Glomerular endothelial cell (primary cell): Measurements from ENCODE around the gene SCNN1G. TPM values are rescaled to one million over a fixed set of nuclear protein-coding genes. Genes with fewer than 3 reads are reported as not detected.

Experiments used
- DNase-seq: peaks from one replicate; pipeline ENCODE4 v3.0.0-alpha.2; 2011; ENCODE audit warnings: low read depth, low spot score; ENCODE audit errors: extremely low read depth
- total RNA-seq: library from RNA; depleted of rRNA; stranded (reverse); fragments of >200 nt; gene quantifications from 2 replicates; pipeline ENCODE4 v1.2.3, GENCODE V29; 2015

SCNN1G gene
- total RNA-seq, 1 donor from 2014 or later: not detected

DNA sequence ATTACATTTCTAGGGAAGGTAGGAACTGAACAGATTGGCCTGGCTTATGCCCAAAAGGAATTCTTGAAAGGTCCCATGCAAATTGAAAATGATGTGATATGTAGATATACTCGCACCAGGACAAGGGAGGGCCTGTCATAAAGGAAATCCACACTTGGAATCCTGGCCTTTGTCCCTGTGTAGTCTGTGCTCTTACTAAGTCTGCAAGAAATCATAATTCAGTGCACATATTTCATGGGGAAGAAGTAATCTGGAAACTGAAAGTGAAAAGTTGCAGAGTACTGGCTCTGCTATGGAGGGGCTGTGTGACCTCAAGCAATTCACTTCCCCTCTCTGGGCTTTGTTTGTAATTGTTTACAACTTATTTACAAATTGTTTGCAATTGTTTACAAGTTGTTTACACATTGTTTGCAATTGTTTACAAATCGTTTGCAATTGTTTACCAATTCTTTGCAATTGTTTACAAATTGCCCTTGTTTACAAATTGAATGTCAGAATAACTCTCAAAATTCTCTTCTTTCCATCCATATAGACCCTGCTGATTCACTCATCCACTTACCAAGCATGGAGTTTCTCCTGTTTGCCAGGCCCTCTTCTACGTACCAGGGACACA lies 12.9 kb downstream of the SCNN1G start:
- no peak for DNase-seq

DNA sequence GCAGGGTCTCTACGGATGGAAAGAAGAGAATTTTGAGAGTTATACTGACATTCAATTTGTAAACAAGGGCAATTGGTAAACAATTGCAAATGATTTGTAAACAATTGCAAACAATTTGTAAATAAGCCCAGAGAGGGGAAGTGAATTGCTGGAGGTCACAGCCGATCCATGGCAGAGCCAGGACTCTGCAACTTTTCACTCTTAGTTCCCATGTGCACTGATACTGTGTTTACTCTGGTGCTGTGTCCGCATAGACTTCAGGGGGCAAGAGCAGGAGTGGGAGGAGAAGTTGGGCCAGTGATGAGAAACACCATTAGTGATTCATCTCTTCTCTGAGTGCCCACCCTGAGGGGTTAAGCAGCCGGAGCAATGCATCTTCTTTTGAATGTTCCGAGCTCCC lies 14.0 kb downstream of the SCNN1G start:
- no peak for DNase-seq

DNA sequence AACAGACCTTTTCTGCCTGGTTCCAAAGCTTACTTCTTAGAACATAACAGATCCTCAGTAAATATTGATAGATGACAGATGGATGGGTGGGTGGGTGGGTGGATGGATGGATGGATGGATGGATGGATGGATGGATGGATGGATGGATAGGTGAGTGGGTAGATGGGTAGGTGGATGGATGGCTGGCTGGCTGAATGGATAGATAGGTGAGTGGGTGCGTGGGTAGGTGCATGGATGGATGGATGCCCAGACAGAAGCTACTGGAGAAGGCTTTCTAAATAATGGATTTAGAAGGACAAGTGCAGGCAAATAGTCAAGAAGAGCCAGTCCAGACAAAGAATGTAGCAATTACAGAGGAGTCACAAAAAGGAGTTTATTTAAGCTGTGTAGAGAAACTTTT lies 19.6 kb downstream of the SCNN1G start:
- DNase-seq: no peak

DNA sequence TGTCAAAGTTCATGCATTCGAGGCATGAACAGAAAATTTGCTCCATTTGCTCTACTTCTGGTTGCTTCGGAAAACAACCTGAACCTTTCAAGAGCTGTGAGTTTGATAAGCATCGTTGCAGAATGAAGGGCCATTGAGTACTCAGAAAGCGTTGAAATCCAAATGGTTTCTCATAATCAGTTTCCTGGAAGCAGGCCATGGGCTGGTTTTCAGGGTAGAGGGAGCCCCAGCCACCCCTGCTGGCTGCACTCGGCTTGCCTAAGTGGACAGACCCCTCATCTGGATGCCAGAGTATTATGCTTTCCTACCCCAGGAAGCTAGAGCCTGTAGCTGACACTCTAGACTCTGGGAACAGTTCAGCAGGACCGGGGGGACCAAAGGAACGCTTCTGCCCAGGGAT lies 24.4 kb downstream of the SCNN1G start:
- DNase-seq: no peak

DNA sequence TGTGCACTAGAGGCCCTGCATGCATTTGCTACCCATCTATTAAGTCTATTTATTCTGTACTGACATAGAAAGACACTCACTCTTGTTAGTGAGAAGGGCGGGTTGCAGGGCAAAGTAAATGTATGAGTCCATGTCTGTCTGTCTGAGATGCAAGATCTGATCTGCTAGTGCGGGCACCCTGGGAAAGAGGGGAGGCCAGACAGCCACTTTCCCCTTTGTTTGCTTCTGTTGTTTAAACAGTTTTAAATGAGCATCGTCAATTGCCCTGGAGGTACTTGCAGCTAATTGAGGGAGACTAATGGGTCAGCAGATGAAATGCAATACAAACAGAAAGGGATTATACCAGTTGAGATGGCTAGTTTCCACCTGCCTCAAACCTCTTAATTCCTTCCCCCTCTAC lies 24.9 kb downstream of the SCNN1G start:
- no peak for DNase-seq

DNA sequence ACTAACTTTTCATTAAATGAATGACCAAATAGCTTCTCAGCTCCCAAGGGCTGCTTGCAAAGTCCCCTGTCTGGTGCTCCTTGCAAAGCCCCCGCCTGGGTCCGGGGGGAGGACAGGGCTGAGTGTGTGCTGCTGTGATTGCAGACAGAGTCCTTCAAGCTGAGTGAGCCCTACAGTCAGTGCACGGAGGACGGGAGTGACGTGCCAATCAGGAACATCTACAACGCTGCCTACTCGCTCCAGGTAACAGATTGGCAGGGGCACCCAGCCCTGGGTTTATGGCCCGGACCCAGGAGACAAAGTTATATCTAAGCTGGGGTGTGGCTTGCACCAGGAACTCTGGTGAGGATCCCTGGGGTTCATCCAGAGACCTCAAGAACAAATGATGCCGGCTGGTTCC lies 27.1 kb downstream of the SCNN1G start:
- DNase-seq: no peak

DNA sequence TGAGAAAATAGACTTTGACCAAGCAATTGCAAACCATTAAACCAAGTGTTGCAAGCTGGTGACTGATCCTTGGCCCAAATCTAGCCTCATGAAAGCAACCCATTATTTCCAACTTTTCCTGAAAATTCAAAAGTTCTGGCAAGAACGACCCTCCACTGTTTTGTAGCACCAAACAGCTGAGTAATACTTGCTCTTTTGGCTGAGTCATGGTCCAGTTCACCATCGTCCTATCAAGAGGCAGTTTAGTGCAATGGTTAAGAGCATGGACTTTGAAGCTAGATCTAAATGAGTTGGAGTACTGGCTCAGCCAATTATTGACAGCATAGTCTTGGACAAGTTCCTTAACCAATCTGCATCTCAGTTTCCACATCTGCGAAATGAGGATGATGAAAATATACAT lies 31.3 kb downstream of the SCNN1G start:
- DNase-seq: no peak

DNA sequence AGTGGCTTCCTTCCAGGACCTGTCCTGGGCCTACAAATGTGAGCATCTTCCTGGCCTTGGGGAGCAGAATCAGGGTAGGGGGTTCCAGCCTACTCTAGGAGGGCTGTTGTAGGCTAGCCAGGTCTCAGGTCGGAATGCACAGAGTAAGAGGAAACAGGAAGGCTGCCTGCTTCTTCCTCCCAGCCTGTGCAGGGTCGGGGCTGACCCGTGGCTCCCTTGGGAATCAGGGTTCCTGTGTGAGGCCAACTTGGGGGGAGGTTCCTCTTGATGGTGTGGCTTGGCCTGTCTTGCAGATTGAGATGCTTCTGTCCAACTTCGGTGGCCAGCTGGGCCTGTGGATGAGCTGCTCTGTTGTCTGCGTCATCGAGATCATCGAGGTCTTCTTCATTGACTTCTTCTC lies 32.3 kb downstream of the SCNN1G start:
- no peak for DNase-seq

DNA sequence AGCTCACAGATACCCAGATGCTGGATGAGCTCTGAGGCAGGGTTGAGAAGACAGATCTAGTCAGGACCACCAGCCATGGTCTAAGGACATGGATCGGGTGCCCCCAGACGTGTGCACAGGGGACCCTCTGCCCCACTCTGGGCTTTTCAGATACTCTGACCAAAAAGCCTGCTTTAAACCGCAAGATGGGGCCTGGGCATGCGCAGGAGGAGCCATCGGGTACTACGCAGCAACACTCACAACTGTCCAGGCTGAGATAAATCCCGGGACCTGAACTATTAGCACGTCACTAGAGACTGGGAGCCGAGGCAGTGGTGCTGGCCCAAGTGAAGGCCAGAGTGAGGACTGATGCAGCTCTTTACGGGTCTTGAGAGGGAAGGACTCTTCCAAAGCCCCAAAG lies 32.9 kb downstream of the SCNN1G start:
- no peak for DNase-seq

DNA sequence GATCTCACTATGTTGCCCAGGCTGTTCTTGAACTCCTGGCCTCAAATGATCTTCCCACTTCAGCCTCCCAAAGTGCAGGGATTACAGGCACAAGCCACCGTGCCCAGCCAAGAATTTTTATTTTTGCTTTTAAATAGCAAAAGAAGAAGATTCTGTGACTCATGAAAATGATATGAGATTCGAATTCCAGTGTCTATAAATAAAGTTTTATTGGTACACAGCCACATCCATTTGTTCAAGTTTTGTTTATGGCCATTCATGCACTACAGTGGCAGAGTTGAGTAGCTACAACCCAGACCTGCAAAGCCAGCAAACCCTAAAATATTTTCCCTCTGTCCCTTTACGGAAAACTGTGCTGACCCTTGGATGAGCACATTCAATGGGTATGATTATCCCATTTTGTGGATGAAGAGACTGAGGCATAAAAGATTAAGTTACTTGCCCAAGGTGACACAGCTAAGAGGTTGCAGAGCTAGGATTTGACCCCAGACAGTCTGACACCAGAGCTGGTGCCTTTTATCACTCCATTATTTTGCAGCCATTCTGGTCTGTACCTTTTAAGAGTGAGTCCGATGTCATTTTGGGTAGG lies 34.2 kb downstream of the SCNN1G start:
- DNase-seq: no peak

DNA sequence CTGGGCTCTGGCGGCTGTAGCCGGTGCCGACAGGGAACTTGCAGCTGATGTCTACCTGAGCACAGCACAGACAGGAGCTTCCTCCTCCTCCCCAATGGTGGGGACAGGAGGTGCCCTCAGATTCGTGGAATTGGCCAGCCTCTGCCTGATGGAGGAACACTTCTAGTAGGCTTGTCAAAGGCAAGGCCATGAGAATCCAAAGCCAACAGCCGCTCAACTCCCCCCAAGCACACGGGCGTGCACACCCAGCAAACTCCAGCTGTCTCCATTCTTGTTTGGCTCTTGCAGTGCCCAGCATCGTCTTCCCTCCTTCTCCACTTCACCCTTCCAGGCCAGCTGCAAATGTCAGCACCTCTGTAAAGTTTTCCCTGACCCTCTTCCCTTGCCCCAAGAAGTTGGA lies 35.1 kb downstream of the SCNN1G start:
- no peak for DNase-seq

DNA sequence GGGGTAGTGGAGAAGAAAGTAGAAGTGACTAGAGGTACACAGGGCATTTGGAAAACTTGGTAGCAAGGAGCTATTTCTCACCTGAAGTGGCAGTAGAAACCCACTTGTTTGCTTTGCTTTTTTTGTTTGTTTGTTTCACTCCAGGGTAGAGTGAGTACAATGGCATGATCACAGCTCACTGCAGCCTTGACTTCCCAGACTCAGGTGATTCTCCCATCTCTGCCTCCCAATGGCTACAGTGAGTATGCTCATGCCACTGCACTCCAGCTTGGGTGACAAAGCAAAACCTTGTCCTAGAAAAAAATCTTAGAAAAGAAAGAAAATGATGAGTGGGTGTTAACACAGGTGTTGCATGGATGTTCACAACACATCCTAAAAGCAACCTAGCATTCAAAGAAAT lies 40.4 kb downstream of the SCNN1G start:
- DNase-seq: no peak

DNA sequence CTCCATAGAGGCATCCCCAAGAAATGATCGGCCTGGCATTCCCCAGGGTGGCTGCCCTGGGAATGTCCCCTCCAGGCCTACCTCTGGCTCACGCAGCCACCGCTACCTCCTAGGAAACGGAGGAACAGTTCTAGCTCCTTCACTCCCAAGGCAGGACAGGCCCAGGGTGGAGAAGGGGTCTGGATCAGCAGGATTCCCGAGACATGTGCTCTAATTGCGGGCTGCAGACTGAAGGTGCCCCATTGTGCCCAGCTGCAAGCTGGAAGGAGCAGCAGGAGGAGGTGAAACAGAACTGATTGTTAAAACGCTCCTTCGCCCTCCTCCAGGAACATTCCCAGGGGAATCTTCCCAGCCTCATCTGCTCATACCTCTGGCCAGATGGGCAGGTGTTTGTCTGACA lies 40.8 kb downstream of the SCNN1G start:
- DNase-seq: no peak

DNA sequence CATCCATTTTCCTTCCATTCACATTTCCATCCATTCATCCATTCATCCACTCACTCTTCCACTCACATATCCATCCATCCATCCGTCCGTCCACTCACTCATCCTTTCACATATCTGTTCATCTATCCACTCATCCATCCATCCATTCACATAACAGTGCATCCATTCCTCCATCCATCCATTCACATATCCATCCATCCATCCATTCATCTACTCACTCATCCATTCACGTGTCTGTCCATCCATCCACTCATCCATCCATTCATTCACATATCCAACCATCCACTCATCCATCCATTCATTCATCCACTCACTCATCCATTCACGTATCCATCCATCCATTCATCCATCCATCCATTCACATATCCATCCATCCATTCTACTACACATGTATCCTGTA lies 42.6 kb downstream of the SCNN1G start:
- DNase-seq: no peak

DNA sequence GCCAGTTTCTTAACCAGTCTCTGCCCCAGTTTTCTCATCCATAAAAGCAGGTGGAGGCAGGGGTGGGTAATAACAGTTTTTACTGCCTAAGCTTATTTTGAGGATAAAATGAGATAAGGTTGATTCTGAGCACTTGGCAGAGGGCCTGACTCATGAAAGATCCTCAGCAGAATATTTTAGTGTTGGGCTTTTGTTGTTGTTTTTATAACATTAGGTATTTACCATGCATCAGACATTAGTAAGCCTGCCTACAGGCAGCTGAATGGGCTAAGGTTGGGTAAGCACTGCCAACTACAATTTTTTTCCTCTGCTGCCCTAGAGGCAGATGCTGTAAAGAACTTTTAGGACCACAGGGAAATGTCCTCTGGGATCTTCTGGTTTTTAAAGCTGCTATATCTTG lies 43.1 kb downstream of the SCNN1G start:
- no peak for DNase-seq

DNA sequence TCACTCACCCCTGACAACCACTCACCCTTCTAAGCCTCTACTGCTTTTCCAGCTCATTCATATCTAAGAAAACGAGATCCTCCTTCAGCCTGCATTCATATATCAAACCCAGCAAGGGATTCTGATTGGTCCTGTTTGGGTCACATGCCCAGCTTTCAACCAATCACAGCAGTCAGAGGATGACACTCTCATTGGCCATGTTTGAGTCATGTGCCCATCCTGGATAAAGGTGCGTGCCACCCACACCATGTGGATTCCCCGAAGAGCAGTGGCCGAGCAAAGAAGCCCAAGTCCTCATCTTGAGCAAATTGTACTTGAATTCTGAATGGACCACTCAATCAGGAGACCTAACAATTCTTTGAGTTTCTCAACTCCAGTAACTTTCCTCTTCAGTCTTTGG lies 45.0 kb downstream of the SCNN1G start:
- no peak for DNase-seq

DNA sequence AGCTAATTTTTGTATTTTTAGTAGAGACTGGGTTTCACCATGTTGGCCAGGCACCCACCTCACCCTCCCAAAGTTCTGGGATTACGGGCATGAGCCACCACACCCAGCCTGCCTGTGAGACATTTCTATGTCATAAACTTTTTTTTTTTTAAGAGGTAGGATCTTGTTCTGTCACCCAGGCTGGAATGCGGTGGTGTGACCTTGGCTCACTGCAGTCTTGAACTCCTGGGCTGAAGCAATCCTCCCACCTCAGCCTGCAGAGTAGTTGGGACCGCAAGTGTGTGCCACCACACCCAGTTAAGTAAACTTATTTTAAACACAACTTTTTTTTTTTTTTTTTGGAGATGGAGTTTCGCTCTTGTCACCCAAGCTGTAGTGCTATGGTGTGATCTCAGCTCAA lies 47.2 kb downstream of the SCNN1G start:
- no peak for DNase-seq

DNA sequence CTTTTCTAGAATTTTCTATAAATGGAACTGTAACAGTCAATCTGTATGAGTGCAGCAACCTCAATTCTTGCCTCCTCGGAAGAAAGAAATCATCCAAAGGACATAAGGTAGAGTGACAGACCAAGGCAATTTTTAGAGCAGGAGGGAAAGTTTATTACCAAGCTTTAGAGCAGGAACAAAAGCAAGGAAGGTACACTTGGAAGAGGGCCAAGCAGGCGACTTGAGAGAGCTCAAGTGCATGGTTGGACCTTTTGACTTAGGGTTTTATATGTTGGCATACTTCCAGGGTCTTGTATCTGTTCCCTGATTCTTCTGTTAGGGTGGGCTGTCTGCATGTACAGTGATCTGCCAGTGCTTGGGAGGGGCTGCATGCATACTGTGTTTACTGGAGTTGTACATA lies 50.3 kb downstream of the SCNN1G start:
- DNase-seq: no peak

DNA sequence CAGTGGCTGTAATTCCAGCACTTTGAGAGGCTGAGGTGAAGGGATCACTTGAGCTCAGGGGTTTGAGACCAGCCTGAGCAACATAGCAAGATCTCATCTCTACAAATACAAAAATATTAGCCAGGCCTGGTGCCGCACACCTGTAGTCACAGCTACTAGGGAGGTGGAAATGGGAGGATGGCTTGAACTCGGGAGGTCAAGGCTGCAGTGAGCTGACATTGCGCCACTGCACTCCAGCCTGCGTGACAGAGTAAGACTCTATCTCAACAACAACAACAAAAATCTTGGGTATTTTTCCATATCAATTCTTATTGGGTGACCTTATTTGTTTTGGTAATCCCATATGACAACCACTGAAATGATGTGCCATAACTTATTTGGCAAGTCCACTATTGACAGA lies 52.6 kb downstream of the SCNN1G start:
- no peak for DNase-seq

DNA sequence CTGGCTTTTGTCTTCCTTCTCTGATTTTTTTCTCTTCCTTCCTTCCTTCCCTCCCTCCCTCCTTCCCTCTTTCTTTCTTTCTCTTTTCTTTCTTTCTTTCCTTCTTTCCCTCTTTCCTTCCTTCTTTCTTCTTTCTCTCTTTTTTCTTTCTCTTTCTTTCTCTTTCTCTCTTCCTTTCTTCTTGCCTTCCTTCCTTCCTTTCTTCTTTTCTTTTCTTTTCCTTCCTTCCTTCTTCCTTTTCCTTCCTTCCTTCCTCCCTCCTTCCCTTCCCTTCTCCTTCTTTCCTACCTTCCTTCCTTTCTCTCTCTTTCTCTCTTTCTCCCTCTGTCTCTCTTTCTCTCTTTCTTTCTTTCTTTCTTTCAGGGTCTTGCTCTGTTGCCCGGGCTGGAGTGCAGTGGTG lies 54.4 kb downstream of the SCNN1G start:
- no peak for DNase-seq

DNA sequence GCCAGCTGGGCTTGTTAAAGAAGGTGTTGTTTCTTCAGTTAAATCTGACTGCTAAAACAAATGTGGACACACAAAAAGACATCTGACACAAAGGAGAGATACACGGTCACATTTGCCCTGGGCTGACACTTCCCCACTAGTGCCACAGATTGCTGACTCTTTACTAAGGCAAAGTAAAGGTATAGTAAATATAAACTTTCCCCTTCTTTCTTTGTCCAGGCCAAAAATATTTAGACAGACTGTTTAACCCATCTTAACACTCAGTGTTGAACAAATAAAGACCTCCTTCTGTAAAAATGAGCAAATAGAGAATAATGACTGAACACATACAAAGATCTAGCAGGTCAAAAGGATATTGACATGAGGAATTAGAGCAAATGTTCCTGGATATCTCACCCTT lies 58.4 kb downstream of the SCNN1G start:
- no peak for DNase-seq

DNA sequence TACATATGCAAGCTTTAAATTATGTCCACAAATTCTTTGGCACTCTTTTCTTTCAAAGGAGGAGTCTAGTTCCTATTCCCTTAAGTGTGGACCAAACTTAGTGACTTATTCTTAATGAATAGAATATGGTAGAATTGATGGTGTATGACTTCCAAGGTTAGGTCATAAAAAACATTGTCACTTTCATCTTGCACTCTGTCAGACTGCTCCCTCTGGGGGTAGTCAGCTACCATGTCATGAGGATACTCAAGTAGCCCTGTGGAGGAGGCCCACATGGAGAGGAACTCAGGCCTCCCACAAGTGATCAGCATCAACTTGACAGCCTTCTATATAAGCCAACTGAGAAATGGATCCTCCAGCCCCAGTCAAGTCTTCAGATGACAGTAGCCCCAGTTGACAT lies 61.6 kb downstream of the SCNN1G start:
- no peak for DNase-seq

DNA sequence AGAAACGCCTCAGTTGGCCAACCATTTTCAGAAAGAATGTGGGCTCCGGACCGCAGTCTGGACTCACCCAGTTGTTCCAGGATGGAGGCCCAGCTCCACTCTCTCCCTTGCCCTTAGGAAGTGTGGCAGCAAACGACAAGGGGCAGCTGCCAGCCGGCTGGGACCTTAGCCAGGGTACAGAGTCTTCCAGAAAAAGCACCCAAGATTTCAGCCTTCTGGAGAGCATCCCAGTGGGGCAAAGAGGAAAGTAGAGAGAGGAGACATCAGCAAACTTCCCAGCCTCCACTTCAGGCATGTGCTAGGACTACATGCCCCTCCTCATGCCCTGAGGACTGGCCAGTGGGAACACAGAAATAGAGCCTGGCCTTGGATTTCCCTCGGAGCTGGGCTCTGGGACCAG lies 62.7 kb downstream of the SCNN1G start:
- no peak for DNase-seq
